ENCODE measurements around the gene NANOS3. TPM values are rescaled to one million over a fixed set of nuclear protein-coding genes. Genes with fewer than 3 reads are reported as not detected.

Gene NANOS3
- total RNA-seq, 3 donors from 2014 or later, result 1.5 TPM; not detected in 2

DNA sequence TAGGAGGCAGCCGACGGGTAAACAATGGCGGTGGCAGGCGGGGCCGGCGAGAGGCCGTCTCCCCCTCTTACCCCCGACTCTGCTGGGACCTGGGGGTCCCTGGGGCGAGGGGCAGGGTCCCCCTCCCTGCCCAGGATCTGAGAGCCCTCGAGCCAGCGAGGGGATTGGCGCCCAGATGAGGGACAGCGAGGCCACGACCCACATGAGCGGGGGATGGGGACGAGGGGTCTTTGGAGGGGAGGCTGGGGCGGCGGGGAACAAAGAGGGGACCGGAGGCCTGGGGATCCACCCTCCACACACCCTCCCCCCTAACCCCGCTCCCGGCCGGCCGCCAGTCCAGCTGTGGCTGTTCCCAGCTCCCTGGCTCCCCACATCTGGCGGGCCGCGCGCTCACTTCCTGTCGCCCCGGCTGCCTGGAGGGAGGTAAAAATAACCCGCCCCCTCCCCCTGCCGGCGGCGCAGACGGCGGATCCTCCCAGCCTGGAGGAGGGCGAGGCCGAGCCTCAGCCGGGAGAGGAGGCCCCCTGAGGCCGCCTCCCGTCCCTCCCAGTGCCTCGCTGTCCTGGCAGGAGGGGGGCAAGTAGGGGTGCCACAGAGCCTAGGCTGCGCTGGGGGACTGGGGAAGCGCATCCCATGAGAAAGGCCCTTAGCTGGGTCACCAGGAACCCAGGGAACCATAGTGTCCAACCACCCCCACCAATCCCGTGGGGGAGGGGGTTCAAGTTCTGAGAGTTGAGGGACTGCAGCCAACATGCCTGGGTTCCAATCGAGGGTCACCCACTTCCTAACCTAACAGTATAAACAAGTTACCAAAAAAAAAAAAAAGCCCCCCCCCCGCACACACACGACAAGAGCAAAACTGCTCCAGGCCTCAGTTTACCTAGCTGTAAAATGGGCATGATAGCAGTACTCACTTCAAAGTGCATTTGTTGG is 29.3 kb upstream of the NANOS3 start:
- peak; percentile 91 to 95 (median 94) for DNase-seq
- H3K9me3 ChIP-seq, result no peaks in the 10 kb centered on the region
- peak; percentile 56 for ATAC-seq
- intact Hi-C loops (cut with DNase I, micrococcal nuclease), result no loop called here
- TF ChIP-seq, protein P1, sequence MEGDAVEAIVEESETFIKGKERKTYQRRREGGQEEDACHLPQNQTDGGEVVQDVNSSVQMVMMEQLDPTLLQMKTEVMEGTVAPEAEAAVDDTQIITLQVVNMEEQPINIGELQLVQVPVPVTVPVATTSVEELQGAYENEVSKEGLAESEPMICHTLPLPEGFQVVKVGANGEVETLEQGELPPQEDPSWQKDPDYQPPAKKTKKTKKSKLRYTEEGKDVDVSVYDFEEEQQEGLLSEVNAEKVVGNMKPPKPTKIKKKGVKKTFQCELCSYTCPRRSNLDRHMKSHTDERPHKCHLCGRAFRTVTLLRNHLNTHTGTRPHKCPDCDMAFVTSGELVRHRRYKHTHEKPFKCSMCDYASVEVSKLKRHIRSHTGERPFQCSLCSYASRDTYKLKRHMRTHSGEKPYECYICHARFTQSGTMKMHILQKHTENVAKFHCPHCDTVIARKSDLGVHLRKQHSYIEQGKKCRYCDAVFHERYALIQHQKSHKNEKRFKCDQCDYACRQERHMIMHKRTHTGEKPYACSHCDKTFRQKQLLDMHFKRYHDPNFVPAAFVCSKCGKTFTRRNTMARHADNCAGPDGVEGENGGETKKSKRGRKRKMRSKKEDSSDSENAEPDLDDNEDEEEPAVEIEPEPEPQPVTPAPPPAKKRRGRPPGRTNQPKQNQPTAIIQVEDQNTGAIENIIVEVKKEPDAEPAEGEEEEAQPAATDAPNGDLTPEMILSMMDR (IDR thresholded peaks at IDR 0.05), result peak; percentile 29
- no peaks in the 10 kb centered on the region for H3K36me3 ChIP-seq (ENCODE audit: low read depth)
- H3K4me1 ChIP-seq (ENCODE audit: low read depth), result peaks cover 44% of the 10 kb centered on the region
- H3K4me3 ChIP-seq, result peak overlapping the region; percentile 14

DNA sequence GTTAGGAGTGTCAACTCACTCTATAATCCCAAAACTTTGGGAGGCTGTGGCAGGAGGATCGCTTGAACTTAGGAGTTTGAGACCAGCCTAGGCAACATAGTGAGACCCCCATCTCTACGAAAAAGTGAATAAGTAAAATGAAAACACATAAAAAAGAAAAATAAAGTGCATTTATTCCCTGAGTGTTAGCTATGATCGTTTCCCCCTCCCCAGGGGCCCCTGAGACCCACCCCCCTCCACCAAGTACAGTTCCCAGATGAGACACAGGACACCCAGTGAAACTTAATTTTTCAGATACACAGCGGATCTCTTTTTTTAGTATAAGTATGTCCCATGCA is 28.6 kb upstream of the NANOS3 start:
- ATAC-seq (no peak), DNase-seq (no peak)
- Histone ChIP-seq H3K4me3 (no peak overlapping the region), H3K4me1 (ENCODE audit: low read depth) (peaks cover 40% of the 10 kb centered on the region), H3K9me3 (no peaks in the 10 kb centered on the region), H3K36me3 (ENCODE audit: low read depth) (no peaks in the 10 kb centered on the region)
- intact Hi-C loops (cut with DNase I, micrococcal nuclease), result no loop called here
- TF ChIP-seq, protein P1 (IDR thresholded peaks at IDR 0.05), result no peak

DNA sequence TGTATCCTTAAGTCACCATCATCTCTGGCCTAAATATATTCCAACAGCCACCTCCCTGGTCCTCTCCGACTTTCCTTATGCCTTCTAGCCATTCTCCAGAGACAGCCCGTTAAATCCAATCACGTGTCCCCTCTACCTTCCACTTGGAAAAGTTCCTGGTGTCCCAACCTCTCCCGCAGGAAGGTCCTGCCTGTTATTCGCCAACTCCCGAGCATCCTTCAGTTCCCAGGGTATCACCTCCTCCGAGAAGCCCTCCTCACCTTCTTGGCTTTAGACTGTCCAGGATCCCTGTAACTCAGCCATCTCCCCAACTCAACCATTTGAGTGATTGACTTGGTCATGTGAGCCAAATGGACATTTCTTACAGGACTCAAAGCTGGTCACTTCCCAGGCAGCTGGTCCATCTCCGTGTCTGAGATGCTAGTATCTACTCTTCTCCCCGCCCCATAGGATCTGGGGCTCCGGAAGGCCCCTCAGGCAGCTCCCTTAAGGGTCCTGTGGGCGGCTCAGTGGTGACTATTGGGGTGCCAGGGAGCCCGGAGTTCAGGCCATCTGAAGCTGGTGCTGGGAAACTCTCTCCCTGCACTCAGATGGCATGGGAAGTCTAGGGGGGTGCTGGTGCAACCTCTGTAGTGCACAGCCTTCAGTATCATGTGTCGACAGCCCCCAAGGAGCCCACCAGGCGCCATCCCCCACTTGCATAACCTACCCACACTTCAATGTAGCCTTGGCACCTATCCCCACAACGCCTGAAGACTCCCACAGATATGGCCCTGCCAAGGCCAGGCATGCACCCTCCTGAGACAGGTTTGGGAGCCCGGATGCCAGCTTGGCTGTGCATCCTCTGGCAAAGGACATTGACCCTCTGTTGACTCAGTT is 27.9 kb upstream of the NANOS3 start:
- peaks cover 37% of the 10 kb centered on the region for H3K4me1 ChIP-seq (ENCODE audit: low read depth)
- no peak for ATAC-seq
- no peak overlapping the region for H3K4me3 ChIP-seq
- no peaks in the 10 kb centered on the region for H3K9me3 ChIP-seq
- intact Hi-C loops (cut with DNase I, micrococcal nuclease), result no loop called here
- peak; percentile 27 to 53 (median 41) for DNase-seq
- TF ChIP-seq, protein P1 (IDR thresholded peaks at IDR 0.05), result no peak
- no peaks in the 10 kb centered on the region for H3K36me3 ChIP-seq (ENCODE audit: low read depth)

DNA sequence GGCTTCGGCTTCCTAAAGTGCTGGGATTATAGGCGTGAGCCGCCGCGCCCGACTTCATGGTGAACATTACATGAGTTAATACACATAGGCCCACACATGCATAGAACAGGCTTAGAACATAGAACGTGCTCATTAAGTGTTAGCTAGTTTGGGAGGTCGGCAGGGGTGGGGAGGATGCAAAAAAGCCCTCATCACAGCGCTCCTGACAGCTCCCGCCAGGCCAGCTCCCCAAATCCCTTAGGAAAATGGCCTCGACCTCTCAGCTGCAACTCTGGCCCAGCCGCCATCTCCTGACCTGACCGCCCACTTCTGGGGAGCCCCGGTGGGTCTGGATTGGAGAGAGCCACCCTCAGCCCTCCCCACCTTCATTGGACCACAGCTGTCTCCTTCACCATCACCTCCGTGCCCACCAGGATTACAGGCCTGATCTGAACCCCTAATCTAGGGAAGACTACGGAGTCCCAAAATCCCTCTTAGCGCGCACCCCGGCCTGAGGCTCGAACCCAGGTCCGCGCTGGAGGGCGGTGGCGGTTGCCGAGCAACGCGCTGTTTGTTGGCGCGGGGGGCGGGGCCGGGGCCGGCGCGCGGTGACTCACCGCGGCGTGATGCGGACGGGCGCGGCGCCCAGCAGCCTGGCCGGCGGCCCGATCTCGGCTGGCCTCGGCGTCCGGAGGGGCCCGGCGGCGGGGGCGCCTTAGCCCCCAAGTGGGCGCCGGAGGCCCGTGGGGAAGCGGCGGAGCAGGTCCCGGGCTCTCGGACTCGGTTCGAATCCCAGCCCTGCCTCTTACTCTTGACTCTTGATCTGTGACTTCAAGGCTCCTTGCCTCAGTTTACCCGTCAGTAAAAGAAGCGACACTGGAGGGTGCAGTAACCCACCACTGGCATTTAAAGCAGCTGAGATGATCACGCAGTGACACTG is 26.7 kb upstream of the NANOS3 start:
- ATAC-seq (peak; percentile 56), DNase-seq (peak; percentile 85 to 90 (median 88))
- H3K9me3 ChIP-seq, result no peaks in the 10 kb centered on the region
- intact Hi-C loops (cut with DNase I, micrococcal nuclease), result no loop called here
- TF ChIP-seq, protein P1 (IDR thresholded peaks at IDR 0.05), result no peak
- H3K36me3 ChIP-seq (ENCODE audit: low read depth), result no peaks in the 10 kb centered on the region
- H3K4me1 ChIP-seq (ENCODE audit: low read depth), result peaks cover 37% of the 10 kb centered on the region
- H3K4me3 ChIP-seq, result peak overlapping the region; percentile 15

All from mucosa of descending colon (tissue), 3 donors.